NCI-H128 (cell line): Measurements from ENCODE around the gene LRRC4C.
"Not testable (repeated sequence)": the region's sequence is repeated elsewhere in the genome, so short reads cannot be mapped to it uniquely, and the experiment has no call there.

Experiments used
- DNase-seq: peaks from one replicate; lab custom pipeline; 2025; ENCODE audit not compliant: unreplicated experiment; lab: John Stamatoyannopoulos, UW

LRRC4C gene

GRCh38 chr11:40187295-40187694 lies 1272.2 kb downstream of the LRRC4C start:
- DNase-seq = no peak

- no peak for DNase-seq
Measured at GRCh38 chr11:40186437-40187263, 1272.8 kb downstream of the LRRC4C start.

GRCh38 chr11:40185793-40186192 lies 1273.7 kb downstream of the LRRC4C start:
- DNase-seq = no peak

GRCh38 chr11:40183073-40184064 lies 1276.1 kb downstream of the LRRC4C start:
- no peak for DNase-seq

- DNase-seq = no peak
Measured at GRCh38 chr11:40179541-40179940, 1279.9 kb downstream of the LRRC4C start.

GRCh38 chr11:40178470-40178869 lies 1281.0 kb downstream of the LRRC4C start:
- no peak for DNase-seq

- no peak for DNase-seq
Measured at GRCh38 chr11:40175980-40176379, 1283.5 kb downstream of the LRRC4C start.

GRCh38 chr11:40170078-40170477 lies 1289.4 kb downstream of the LRRC4C start:
- DNase-seq = no peak

- DNase-seq = no peak
Measured at GRCh38 chr11:40168414-40168813, 1291.0 kb downstream of the LRRC4C start.

- DNase-seq = not testable (repeated sequence)
Measured at GRCh38 chr11:40167805-40168204, 1291.6 kb downstream of the LRRC4C start.

GRCh38 chr11:40166892-40167291 lies 1292.6 kb downstream of the LRRC4C start:
- no peak for DNase-seq

- DNase-seq = no peak
Measured at GRCh38 chr11:40162901-40163883, 1296.3 kb downstream of the LRRC4C start.

- no peak for DNase-seq
Measured at GRCh38 chr11:40161854-40162410, 1297.5 kb downstream of the LRRC4C start.

GRCh38 chr11:40160418-40160817 lies 1299.0 kb downstream of the LRRC4C start:
- DNase-seq = no peak

GRCh38 chr11:40149721-40150120 lies 1309.7 kb downstream of the LRRC4C start:
- no peak for DNase-seq

- no peak for DNase-seq
Measured at GRCh38 chr11:40140560-40140959, 1318.9 kb downstream of the LRRC4C start.

- DNase-seq = no peak
Measured at GRCh38 chr11:40139536-40139935, 1319.9 kb downstream of the LRRC4C start.

GRCh38 chr11:40139066-40139465 lies 1320.4 kb downstream of the LRRC4C start:
- DNase-seq = no peak

GRCh38 chr11:40134820-40135570 lies 1324.5 kb downstream of the LRRC4C start:
- DNase-seq = no peak

- DNase-seq = no peak
Measured at GRCh38 chr11:40133498-40133897, 1326.0 kb downstream of the LRRC4C start.
